ENCODE data around the gene PRR36. TPM values are rescaled to one million over a fixed set of nuclear protein-coding genes. Genes with fewer than 3 reads are reported as not detected.
"Not testable (repeated sequence)": the region's sequence is repeated elsewhere in the genome, so short reads cannot be mapped to it uniquely, and the experiment has no call there.

PRR36 gene
- total RNA-seq, 1 donor from 2014 or later, result 2.6 TPM

GRCh38 chr19:7921302-7921966, 47.2 kb upstream of the PRR36 start:
- Histone ChIP-seq H3K36me3 (peaks cover 13% of the 10 kb centered on the region), H3K27ac (peak overlapping the region; percentile 78), H3K27me3 (peaks cover 14% of the 10 kb centered on the region), H3K4me1 (peaks cover 42% of the 10 kb centered on the region), H3K4me3 (peak overlapping the region; percentile 56), H3K9me3 (no peaks in the 10 kb centered on the region)
- intact Hi-C loops (cut with DNase I), result no loop called here
- no peak for DNase-seq
- no peak for ATAC-seq
- TF ChIP-seq CTCF (IDR thresholded peaks at IDR 0.05), result no peak

GRCh38 chr19:7920519-7921301, 46.5 kb upstream of the PRR36 start:
- peaks cover 13% of the 10 kb centered on the region for H3K36me3 ChIP-seq
- intact Hi-C loops (cut with DNase I), result no loop called here
- no peak for TF ChIP-seq CTCF (IDR thresholded peaks at IDR 0.05)
- H3K27ac ChIP-seq, result peak overlapping the region; percentile 78
- no peaks in the 10 kb centered on the region for H3K9me3 ChIP-seq
- DNase-seq (peak; percentile 100), ATAC-seq (peak; percentile 91)
- H3K4me1 ChIP-seq, result peaks cover 42% of the 10 kb centered on the region
- H3K4me3 ChIP-seq, result peak overlapping the region; percentile 74
- peaks cover 18% of the 10 kb centered on the region for H3K27me3 ChIP-seq

- intact Hi-C loops (cut with DNase I), result no loop called here
- Histone ChIP-seq H3K4me1 (peaks cover 39% of the 10 kb centered on the region), H3K36me3 (peaks cover 13% of the 10 kb centered on the region)
These were observed 45.7 kb upstream of the PRR36 start, which contains the start of gene SNAPC2 for GRCh38 chr19:7919610-7920518. SNAPC2 (plus strand) TSS chr19:7920338; CDS start chr19:7920367, 29 bp downstream.

GRCh38 chr19:7918615-7919421, 44.6 kb upstream of the PRR36 start:
- TF ChIP-seq CTCF (IDR thresholded peaks at IDR 0.05), result no peak
- H3K36me3 ChIP-seq, result peaks cover 13% of the 10 kb centered on the region
- H3K27me3 ChIP-seq, result peaks cover 28% of the 10 kb centered on the region
- intact Hi-C loops (cut with DNase I), result no loop called here
- DNase-seq (no peak), ATAC-seq (no peak)
- no peak overlapping the region for H3K27ac ChIP-seq
- H3K4me1 ChIP-seq, result peaks cover 36% of the 10 kb centered on the region
- no peaks in the 10 kb centered on the region for H3K9me3 ChIP-seq
- no peak overlapping the region for H3K4me3 ChIP-seq

More at GRCh38 chr19:7919610-7920518, 45.7 kb upstream of the PRR36 start, which contains the start of gene SNAPC2:
- peak within 1 kb of the TSS; percentile 74 for H3K4me3 ChIP-seq
- ATAC-seq, result peak; percentile 76
- DNase-seq, result peak; percentile 99
- TF ChIP-seq CTCF (IDR thresholded peaks at IDR 0.05), result no peak
- H3K27ac ChIP-seq, result peak within 1 kb of the TSS; percentile 78
- no peaks in the 10 kb centered on the region for H3K9me3 ChIP-seq
- H3K27me3 ChIP-seq, result peaks cover 26% of the 10 kb centered on the region

- DNase-seq; ATAC-seq; intact Hi-C loops (cut with DNase I); H3K9me3 ChIP-seq; H3K27ac ChIP-seq: not testable (repeated sequence)
- peaks cover 13% of the 10 kb centered on the region for H3K36me3 ChIP-seq
- peaks cover 36% of the 10 kb centered on the region for H3K4me1 ChIP-seq
- peak overlapping the region; percentile 43 for H3K4me3 ChIP-seq
- H3K27me3 ChIP-seq, result peaks cover 28% of the 10 kb centered on the region
These were observed 43.9 kb upstream of the PRR36 start for GRCh38 chr19:7918062-7918614.
